ENCODE measurements around the gene ATG10.

- no peak for TF ChIP-seq NFYB (CRISPR knock-in tag; IDR thresholded peaks at IDR 0.05)
- TF ChIP-seq CTCF (CRISPR knock-in tag; IDR thresholded peaks at IDR 0.05): no peak
- no peak for TF ChIP-seq ZEB1 (IDR thresholded peaks at IDR 0.05; ENCODE audit: insufficient replicate concordance, low read depth)
- no peak for TF ChIP-seq TAF15 (IDR thresholded peaks at IDR 0.05; ENCODE audit: low read depth, low read length, poor library complexity, severe bottlenecking)
- TF ChIP-seq SP1 (IDR thresholded peaks at IDR 0.05): no peak
- TF ChIP-seq SP1 (CRISPR knock-in tag; IDR thresholded peaks at IDR 0.05): no peak
- no peak for TF ChIP-seq SMARCC2 (IDR thresholded peaks at IDR 0.05)
- no peak for TF ChIP-seq ELF1 (CRISPR knock-in tag; IDR thresholded peaks at IDR 0.05)
- TF ChIP-seq TCF7 (IDR thresholded peaks at IDR 0.05; ENCODE audit: low read depth): no peak
- no peak for TF ChIP-seq HDAC1 (CRISPR knock-in tag; IDR thresholded peaks at IDR 0.05)
- no peak for TF ChIP-seq ZNF766 (CRISPR knock-in tag; IDR thresholded peaks at IDR 0.05; ENCODE audit: borderline replicate concordance)
- TF ChIP-seq ZHX1 (CRISPR knock-in tag; IDR thresholded peaks at IDR 0.05; ENCODE audit: low read depth): no peak
Measured at GRCh38 chr5:82168294-82168693, 196.5 kb downstream of the ATG10 start.
